LNCAP (cell line): ENCODE results near the gene GDPGP1.

Experiments
- CTCF ChIP-seq: fragments of 450-650 bp; IDR thresholded peaks from 2 replicates; pipeline ENCODE4 v1.5.1; 2017; ENCODE audit warnings: mild to moderate bottlenecking

Gene GDPGP1

GRCh38 chr15:90217671-90218394, 16.2 kb upstream of the GDPGP1 start:
- TF ChIP-seq CTCF, result no peak

- TF ChIP-seq CTCF, result peak; percentile 70
These were observed 14.4 kb upstream of the GDPGP1 start for GRCh38 chr15:90219421-90220141.

GRCh38 chr15:90221246-90221900, 12.6 kb upstream of the GDPGP1 start:
- peak; percentile 77 for TF ChIP-seq CTCF

- no peak for TF ChIP-seq CTCF
These were observed 11.5 kb upstream of the GDPGP1 start for GRCh38 chr15:90222547-90222946.

- no peak for TF ChIP-seq CTCF
These were observed 10.4 kb upstream of the GDPGP1 start for GRCh38 chr15:90223441-90224165.

GRCh38 chr15:90225047-90225446, 9.0 kb upstream of the GDPGP1 start:
- TF ChIP-seq CTCF, result no peak

- TF ChIP-seq CTCF, result no peak
These were observed 8.3 kb upstream of the GDPGP1 start for GRCh38 chr15:90225504-90226234.
